ENCODE data around the gene ARHGEF38.

DNA sequence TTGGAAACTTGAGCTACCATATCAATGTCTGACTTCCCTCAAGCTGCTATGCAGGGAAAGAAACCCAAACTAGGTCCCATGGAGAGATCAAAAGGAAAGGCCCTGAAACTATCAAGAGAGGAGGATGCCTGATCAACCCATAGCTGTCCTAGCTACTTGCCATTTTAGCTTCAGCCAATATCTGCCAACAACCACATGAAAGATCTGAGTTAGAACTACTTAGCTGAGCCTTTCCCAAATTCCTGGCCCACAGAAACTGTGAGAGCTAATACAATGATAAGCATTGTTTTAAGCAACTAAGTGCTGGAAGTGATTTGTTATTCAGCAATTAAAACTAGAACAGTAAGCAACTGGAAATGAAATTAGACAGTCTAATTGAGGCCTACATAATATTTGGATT lies 6.3 kb upstream of the ARHGEF38 start:
- TF ChIP-seq, protein P1, sequence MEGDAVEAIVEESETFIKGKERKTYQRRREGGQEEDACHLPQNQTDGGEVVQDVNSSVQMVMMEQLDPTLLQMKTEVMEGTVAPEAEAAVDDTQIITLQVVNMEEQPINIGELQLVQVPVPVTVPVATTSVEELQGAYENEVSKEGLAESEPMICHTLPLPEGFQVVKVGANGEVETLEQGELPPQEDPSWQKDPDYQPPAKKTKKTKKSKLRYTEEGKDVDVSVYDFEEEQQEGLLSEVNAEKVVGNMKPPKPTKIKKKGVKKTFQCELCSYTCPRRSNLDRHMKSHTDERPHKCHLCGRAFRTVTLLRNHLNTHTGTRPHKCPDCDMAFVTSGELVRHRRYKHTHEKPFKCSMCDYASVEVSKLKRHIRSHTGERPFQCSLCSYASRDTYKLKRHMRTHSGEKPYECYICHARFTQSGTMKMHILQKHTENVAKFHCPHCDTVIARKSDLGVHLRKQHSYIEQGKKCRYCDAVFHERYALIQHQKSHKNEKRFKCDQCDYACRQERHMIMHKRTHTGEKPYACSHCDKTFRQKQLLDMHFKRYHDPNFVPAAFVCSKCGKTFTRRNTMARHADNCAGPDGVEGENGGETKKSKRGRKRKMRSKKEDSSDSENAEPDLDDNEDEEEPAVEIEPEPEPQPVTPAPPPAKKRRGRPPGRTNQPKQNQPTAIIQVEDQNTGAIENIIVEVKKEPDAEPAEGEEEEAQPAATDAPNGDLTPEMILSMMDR (IDR thresholded peaks at IDR 0.05 in 4 of 5, conservative IDR thresholded peaks at IDR 0.05 in 1 of 5): no peak
- TF ChIP-seq POLR2A (IDR thresholded peaks at IDR 0.05): no peak

Data from gastrocnemius medialis (tissue), 4 donors.